Panc1 (cell line): Measurements from ENCODE around the gene GAREM2.

ENCODE experiments used
- POLR2AphosphoS5 ChIP-seq: IDR thresholded peaks from 2 replicates; pipeline ENCODE4 v1.6.1; 2012; ENCODE audit warnings: mild to moderate bottlenecking, low read depth, low read length, moderate library complexity
- TCF7L2 ChIP-seq: IDR thresholded peaks from 2 replicates; pipeline ENCODE4 v1.6.1; 2011; ENCODE audit warnings: mild to moderate bottlenecking, low read depth, low read length, inconsistent platforms
- TF ChIP-seq, protein P1 (sequence below): fragments of 450-650 bp; IDR thresholded peaks from 2 replicates; pipeline ENCODE4 v1.5.1; 2017; ENCODE audit warnings: mild to moderate bottlenecking

DNA sequence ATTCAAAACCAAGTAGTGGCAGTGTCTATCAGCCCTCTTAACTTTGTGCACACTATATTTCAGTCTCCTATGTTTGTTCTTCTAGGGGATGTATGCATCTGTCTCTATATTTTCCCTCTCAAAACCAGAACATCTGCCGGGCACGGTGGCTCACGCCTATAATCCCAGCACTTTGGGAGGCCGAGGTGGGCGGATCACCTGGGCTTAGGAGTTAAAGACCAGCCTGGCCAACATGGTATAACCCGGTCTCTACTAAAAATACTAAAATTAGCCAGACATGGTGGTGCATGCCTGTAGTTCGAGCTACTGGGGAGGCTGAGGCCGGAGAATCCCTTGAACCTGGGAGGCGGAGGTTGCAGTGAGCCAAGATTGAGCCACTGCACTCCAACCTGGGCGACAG lies 9.9 kb upstream of the GAREM2 start:
- TF ChIP-seq, protein P1, sequence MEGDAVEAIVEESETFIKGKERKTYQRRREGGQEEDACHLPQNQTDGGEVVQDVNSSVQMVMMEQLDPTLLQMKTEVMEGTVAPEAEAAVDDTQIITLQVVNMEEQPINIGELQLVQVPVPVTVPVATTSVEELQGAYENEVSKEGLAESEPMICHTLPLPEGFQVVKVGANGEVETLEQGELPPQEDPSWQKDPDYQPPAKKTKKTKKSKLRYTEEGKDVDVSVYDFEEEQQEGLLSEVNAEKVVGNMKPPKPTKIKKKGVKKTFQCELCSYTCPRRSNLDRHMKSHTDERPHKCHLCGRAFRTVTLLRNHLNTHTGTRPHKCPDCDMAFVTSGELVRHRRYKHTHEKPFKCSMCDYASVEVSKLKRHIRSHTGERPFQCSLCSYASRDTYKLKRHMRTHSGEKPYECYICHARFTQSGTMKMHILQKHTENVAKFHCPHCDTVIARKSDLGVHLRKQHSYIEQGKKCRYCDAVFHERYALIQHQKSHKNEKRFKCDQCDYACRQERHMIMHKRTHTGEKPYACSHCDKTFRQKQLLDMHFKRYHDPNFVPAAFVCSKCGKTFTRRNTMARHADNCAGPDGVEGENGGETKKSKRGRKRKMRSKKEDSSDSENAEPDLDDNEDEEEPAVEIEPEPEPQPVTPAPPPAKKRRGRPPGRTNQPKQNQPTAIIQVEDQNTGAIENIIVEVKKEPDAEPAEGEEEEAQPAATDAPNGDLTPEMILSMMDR = no peak
- TF ChIP-seq POLR2AphosphoS5 (no peak), TCF7L2 (no peak)
